MM.1S (cell line): ENCODE measurements around the gene PRKCSH.

Experiments used
- DNase-seq: peaks from one replicate; pipeline ENCODE4 v3.0.0-alpha.2; 2015
- H2AFZ ChIP-seq: fragments of 300-600 bp; sonication (generic); 2 replicates; pipeline ENCODE4 v1.6.0; 2016; ENCODE audit warnings: antibody characterized with exemption, low read length
- H3F3A ChIP-seq: fragments of 300-600 bp; sonication (generic); 2 replicates; pipeline ENCODE4 v1.6.1; 2016; ENCODE audit warnings: mild to moderate bottlenecking, antibody characterized with exemption, low read length, moderate library complexity, mixed read lengths; ENCODE audit not compliant: insufficient read depth
- H3K27ac ChIP-seq: fragments of 300-600 bp; sonication (generic); 2 replicates; pipeline ENCODE4 v1.5.1; 2016; ENCODE audit warnings: mild to moderate bottlenecking, low read length
- H3K27me3 ChIP-seq: fragments of 300-600 bp; sonication (generic); replicated peaks from 2 replicates; pipeline ENCODE4 v1.6.0; 2016; ENCODE audit warnings: low read length; ENCODE audit not compliant: insufficient read depth
- H3K36me3 ChIP-seq: fragments of 300-600 bp; sonication (generic); replicated peaks from 2 replicates; pipeline ENCODE4 v1.6.1; 2016; ENCODE audit warnings: mild to moderate bottlenecking, low read length, mixed read lengths; ENCODE audit not compliant: insufficient read depth
- H3K4me1 ChIP-seq: fragments of 300-600 bp; sonication (generic); 2 replicates; pipeline ENCODE4 v1.6.1; 2016; ENCODE audit warnings: low read length, mixed read lengths
- H3K4me2 ChIP-seq: fragments of 300-600 bp; sonication (generic); 2 replicates; pipeline ENCODE4 v1.6.0; 2016; ENCODE audit warnings: low read depth, low read length
- H3K4me3 ChIP-seq: fragments of 300-600 bp; sonication (generic); 2 replicates; pipeline ENCODE4 v1.5.1; 2016; ENCODE audit warnings: low read length, mixed read lengths
- H3K79me2 ChIP-seq: fragments of 300-600 bp; sonication (generic); 2 replicates; pipeline ENCODE4 v1.6.1; 2016; ENCODE audit warnings: mixed run types, low read length, mixed read lengths
- H3K9ac ChIP-seq: fragments of 300-600 bp; sonication (generic); 2 replicates; pipeline ENCODE4 v1.6.1; 2016; ENCODE audit warnings: low read length, mixed read lengths
- H3K9me2 ChIP-seq: fragments of 300-600 bp; sonication (generic); replicated peaks from 2 replicates; pipeline ENCODE4 v1.6.1; 2016; ENCODE audit warnings: mild to moderate bottlenecking, low read length, mixed read lengths; ENCODE audit not compliant: insufficient read depth
- H3K9me3 ChIP-seq: fragments of 300-600 bp; sonication (generic); replicated peaks from 2 replicates; pipeline ENCODE4 v1.6.1; 2016; ENCODE audit warnings: mild to moderate bottlenecking, low read length, mixed read lengths; ENCODE audit not compliant: insufficient read depth
- H4K20me1 ChIP-seq: fragments of 300-600 bp; sonication (generic); 2 replicates; pipeline ENCODE4 v1.6.1; 2016; ENCODE audit warnings: mild to moderate bottlenecking, low read length, moderate library complexity, mixed read lengths; ENCODE audit not compliant: insufficient read depth
- EZH2 ChIP-seq: fragments of 300-600 bp; sonication (generic); optimal IDR thresholded peaks from 2 replicates; pipeline ENCODE3; 2017; ENCODE audit warnings: low read depth, mild to moderate bottlenecking, antibody characterized with exemption, low read length, mixed read lengths
- EZH2phosphoT487 ChIP-seq: fragments of 300-600 bp; sonication (generic); IDR thresholded peaks from 2 replicates; pipeline ENCODE4 v1.6.1; 2018; ENCODE audit warnings: antibody characterized with exemption, low read length
- TF ChIP-seq, protein P1 (sequence below): fragments of 300-600 bp; sonication (generic); IDR thresholded peaks from 2 replicates; pipeline ENCODE4 v1.5.1; 2016; ENCODE audit warnings: antibody characterized with exemption, low read length, mixed read lengths

PRKCSH gene

DNA sequence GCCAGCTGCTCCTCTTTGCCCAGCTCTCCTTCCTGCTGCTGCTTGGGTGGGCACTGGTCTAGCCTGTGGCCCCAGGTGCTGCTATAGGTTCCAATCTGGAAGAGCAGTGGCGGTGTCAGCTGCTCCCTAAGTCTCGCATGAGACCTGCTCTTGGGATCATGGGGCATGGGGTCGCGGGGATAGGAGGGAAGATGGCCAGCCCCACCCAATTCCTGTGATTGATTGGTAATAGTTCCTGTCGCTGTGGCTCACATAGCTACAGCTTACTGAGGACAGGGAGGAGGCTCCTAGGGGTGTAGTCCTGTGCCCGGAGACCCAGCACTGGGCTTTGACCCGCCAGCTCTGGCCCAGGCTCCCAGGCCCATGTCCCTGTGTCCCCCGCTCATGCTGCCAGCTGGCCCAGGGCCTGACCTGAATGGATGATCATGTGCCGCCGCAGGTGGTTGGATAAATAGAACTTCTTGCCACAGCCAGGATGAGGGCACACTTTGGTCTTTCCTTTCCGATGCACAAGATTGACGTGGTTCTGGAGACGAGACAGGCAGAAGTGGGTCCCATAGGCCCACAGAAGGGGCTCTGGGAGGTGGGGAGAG, 49.9 kb downstream of the PRKCSH start:
- no peak overlapping the region for H3K4me2 ChIP-seq
- no peak overlapping the region for H3K4me3 ChIP-seq
- no peaks in the 10 kb centered on the region for H4K20me1 ChIP-seq
- H3K9me3 ChIP-seq = no peaks in the 10 kb centered on the region
- no peaks in the 10 kb centered on the region for H3K36me3 ChIP-seq
- no peaks in the 10 kb centered on the region; the same call in 1 of the 2 replicates for H3K27me3 ChIP-seq
- H2AFZ ChIP-seq = no peak overlapping the region
- no peak overlapping the region for H3K9ac ChIP-seq
- peaks cover 10% of the 10 kb centered on the region; the same call in 1 of the 2 replicates for H3K4me1 ChIP-seq
- H3K79me2 ChIP-seq = no peaks in the 10 kb centered on the region
- no peak overlapping the region for H3K27ac ChIP-seq
- H3F3A ChIP-seq = no peaks in the 10 kb centered on the region
- H3K9me2 ChIP-seq = no peaks in the 10 kb centered on the region
- no peak for DNase-seq
- TF ChIP-seq, protein P1, sequence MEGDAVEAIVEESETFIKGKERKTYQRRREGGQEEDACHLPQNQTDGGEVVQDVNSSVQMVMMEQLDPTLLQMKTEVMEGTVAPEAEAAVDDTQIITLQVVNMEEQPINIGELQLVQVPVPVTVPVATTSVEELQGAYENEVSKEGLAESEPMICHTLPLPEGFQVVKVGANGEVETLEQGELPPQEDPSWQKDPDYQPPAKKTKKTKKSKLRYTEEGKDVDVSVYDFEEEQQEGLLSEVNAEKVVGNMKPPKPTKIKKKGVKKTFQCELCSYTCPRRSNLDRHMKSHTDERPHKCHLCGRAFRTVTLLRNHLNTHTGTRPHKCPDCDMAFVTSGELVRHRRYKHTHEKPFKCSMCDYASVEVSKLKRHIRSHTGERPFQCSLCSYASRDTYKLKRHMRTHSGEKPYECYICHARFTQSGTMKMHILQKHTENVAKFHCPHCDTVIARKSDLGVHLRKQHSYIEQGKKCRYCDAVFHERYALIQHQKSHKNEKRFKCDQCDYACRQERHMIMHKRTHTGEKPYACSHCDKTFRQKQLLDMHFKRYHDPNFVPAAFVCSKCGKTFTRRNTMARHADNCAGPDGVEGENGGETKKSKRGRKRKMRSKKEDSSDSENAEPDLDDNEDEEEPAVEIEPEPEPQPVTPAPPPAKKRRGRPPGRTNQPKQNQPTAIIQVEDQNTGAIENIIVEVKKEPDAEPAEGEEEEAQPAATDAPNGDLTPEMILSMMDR = no peak
- no peak for TF ChIP-seq EZH2phosphoT487
- TF ChIP-seq EZH2 = no peak

DNA sequence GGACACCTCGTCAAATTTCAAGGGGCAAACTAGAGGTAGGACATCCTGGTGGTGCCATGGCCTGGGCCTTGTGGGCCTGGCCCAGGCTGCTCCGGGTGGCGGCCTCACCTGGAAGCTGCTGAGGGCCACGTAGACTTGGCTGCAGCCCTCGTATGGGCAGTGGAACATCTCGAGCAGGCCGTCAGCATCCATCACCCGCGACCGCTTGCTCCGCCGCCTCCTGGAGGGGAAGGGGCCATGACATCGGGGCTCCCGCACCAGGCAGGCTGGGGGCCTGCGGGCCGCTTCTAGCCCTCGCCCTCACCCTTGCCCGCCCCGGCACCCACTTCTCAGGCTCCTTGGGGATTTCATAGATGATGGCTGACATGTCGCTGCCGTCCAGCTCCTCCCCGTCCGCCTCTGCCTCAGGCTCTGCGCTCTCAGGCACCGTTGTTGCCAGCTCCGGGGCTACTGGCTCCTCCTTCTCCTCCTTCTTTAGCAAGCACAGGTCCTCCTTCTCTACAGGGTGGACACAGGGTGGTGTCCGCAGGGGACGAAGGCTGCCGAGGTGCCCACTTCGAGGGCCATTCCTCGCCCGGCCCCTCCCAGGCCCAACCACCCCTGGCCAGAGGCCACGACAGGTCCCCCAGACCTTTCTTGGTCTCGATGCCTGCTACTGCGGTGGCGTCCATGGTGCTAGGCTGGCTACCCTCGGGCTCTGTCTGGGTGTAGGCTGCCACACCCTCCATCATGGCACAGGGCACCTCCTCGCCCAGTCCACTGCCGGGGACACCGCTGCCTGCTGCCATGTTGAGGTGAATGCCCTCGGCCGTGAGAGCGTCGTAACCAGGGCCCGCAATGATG, 51.4 kb downstream of the PRKCSH start:
- no peak overlapping the region for H3K27ac ChIP-seq
- H3K36me3 ChIP-seq = no peaks in the 10 kb centered on the region
- no peak overlapping the region for H3K9ac ChIP-seq
- H3K4me1 ChIP-seq = peaks cover 8% of the 10 kb centered on the region; the same call in 1 of the 2 replicates
- H3F3A ChIP-seq = no peaks in the 10 kb centered on the region
- H2AFZ ChIP-seq = no peak overlapping the region
- H3K27me3 ChIP-seq = no peaks in the 10 kb centered on the region; the same call in 1 of the 2 replicates
- H3K4me2 ChIP-seq = no peak overlapping the region
- no peaks in the 10 kb centered on the region for H3K79me2 ChIP-seq
- H4K20me1 ChIP-seq = no peaks in the 10 kb centered on the region
- no peaks in the 10 kb centered on the region for H3K9me2 ChIP-seq
- no peak for DNase-seq
- TF ChIP-seq EZH2phosphoT487 = no peak
- TF ChIP-seq, protein P1 = no peak
- TF ChIP-seq EZH2 = no peak
- no peak overlapping the region for H3K4me3 ChIP-seq
- no peaks in the 10 kb centered on the region for H3K9me3 ChIP-seq

DNA sequence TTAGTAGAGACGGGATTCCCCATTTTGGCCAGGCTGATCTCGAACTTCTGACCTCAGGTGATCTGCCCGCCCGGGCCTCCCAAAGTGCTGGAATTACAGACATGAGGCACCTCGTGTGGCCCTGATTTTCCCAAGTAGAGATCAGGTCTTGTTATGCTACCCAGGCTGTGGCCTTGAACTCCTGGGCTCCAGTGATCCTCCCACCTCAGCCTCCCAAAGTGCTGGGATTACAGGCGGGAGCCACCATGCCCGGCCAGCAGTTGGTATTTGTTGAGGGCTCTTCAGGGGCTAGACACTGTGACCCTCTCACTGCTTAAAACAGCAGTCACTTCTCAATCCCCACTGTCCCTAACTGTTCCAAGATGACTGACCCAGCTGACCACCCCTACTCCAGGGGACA, 53.9 kb downstream of the PRKCSH start:
- H3K79me2 ChIP-seq = no peaks in the 10 kb centered on the region
- H3K9me3 ChIP-seq = no peaks in the 10 kb centered on the region
- H4K20me1 ChIP-seq = no peaks in the 10 kb centered on the region
- no peak overlapping the region for H3K4me3 ChIP-seq
- H3K27ac ChIP-seq = no peak overlapping the region
- H3K27me3 ChIP-seq = no peaks in the 10 kb centered on the region
- TF ChIP-seq EZH2phosphoT487 = no peak
- no peak for TF ChIP-seq EZH2
- TF ChIP-seq, protein P1 = no peak
- no peaks in the 10 kb centered on the region for H3K4me1 ChIP-seq
- no peak overlapping the region for H3K4me2 ChIP-seq
- H3K9ac ChIP-seq = no peak overlapping the region
- H2AFZ ChIP-seq = no peak overlapping the region
- no peaks in the 10 kb centered on the region for H3K9me2 ChIP-seq
- no peak for DNase-seq
- H3K36me3 ChIP-seq = no peaks in the 10 kb centered on the region
- H3F3A ChIP-seq = no peaks in the 10 kb centered on the region
